RCC 7860 (cell line): ENCODE data around the gene UMODL1.
A peak's percentile ranks its signal among the peaks of the same experiment; 100 is the strongest.

Source experiments
- DNase-seq: peaks from one replicate; pipeline ENCODE4 v3.0.0-alpha.2; 2015; ENCODE audit warnings: low spot score
- FAIRE-seq: peaks from 2 replicates; lab custom pipeline; 2012; peaks lifted over from hg19 to GRCh38; lab: Jason Lieb, UNC

The UMODL1 gene

DNA sequence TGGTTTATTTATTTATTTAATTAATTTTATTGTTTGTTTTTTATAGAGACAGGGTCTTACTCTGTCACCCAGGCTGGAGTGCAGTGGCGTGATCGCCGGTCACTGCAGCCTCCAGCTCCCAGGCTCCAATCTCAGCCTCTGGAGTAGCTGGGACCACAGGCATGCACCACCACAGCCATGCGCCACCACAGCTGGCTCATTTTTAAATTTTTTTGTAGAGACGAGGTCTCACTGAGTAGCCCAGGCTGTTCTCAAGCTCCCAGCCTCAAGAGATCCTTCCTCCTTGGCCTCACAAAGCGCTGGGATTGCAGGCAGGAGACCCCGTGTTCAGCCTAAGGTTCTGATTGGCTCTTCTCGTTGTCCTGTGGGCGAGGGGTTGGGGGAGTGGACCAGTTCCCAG is 22.1 kb downstream of the UMODL1 start:
- no peak for FAIRE-seq
- no peak for DNase-seq

DNA sequence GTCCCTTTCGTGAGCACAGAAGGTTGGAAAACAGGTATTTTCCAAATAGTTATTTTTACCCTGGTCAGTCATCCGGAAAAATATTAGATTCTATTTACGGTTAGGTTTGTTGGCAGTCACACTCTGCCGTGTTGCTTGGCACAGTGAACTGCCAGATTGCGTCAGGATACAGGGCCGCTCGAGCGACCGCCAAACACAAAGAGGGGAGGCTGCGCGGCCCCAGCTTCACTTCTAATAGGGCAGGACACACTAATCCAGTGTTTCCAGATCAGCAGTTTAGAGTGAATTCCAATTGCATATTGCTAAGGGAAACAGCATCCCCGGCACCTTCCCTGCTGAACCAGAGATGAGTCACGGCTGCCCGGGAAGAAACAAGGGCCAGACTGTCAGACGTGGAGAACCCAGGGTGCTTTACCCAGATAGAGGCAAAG is 22.9 kb downstream of the UMODL1 start:
- FAIRE-seq (peak; percentile 96), DNase-seq (peak; percentile 99)

DNA sequence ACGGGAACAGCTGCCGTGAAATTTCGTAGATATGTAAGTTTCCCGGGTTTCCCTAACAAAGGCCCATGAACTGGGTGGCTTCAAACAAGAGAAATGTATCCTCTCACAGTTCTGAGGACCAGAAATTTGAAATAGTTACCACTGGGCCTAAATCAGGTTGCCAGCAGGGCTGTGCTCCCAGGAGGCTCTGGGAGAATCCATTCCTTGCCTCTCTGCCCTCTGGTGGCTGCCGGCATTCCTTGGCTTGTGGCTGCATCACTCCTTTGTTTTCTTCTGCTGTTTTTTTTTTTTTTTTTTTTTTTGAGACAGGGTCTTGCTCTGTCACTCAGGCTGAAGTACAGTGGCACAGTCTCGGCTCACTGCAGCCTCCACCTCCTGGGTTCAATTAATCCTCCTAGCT is 23.7 kb downstream of the UMODL1 start:
- no peak for FAIRE-seq
- DNase-seq = no peak

DNA sequence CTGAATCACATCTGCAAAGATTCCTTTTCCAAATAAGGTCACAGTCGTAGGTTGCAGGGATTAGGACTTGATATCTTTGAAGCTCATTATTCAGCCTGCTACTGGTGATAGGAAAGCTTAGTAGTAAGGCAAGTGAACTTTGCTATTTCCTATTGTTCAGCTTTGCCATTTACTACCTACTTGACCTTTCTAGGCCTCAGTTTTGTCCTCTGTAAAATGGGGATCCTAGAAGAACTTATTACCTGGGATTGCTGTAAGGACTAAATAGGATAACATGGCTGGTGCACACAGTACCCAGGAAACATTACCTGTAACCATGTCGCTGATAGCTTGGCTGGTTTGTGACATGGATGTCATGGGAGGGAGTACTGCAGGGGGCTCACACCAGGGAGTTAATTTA is 24.5 kb downstream of the UMODL1 start:
- FAIRE-seq (no peak), DNase-seq (no peak)

DNA sequence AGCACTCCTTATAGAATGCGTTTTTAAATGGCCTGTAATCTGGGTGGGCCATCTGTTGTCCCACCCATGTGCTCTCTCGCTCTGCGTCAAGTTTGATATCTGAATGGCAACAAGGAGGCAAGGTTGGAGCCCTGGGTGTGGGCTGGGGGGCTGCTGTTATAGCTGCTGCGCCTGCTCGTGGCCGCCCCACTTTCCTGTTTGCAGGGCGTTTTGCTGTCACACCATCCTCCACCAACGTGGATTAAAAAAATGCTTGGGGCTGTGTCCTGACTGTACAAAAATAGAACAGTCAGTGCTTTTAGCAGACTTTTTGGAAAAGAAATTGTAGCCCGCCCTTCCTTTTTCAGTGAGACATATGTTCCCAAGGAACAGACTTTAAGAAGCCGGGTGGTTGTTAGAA is 25.4 kb downstream of the UMODL1 start:
- FAIRE-seq = no peak
- DNase-seq = no peak

DNA sequence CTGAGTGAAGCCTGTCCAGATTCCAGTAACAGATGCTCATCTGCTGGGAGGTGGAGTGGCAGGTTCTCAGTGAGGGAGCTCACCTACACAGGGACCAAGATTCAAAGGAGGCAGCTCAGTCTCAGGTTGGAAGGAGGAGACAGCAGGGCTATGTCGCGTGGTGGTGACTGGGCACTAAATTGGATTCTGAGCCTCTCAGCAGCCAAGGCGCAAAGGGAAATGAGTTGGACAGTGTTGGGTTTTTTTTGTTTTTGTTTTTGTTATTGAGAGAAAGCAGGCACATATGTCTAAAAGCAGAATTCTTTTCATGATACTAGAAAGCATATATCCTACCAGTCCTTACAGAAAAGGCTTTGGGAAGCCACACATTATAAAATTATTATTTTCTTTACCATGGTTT is 26.2 kb downstream of the UMODL1 start:
- no peak for DNase-seq
- no peak for FAIRE-seq

DNA sequence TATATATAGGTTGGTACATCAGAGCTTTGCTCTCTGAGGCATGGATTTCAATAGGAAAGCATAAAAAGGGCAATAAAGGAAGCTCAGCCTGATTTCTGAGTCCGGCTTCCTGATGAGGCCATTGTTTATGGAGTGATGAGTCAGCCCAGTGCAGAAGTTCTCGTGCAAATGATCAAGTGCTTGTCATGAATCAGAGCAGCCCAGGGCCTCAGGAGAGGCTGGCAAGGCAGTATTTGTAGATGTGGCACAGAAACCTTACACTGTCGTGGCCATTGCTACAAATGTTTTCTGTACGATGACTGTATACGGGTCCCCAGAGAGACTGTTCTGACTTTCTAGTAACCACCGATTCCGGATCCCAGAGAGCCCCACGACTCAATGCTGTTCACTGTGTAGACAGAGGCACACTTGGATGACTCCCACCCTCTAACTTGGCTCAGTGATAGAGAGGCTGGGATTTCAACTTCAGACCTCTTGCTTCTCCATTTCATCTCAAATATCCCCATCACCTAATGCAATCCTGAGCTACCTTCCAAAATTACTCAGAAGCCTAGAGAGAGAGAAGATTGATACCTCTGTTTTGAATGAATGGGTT is 26.8 kb downstream of the UMODL1 start:
- peak; percentile 96 for DNase-seq
- peak; percentile 97 for FAIRE-seq

DNA sequence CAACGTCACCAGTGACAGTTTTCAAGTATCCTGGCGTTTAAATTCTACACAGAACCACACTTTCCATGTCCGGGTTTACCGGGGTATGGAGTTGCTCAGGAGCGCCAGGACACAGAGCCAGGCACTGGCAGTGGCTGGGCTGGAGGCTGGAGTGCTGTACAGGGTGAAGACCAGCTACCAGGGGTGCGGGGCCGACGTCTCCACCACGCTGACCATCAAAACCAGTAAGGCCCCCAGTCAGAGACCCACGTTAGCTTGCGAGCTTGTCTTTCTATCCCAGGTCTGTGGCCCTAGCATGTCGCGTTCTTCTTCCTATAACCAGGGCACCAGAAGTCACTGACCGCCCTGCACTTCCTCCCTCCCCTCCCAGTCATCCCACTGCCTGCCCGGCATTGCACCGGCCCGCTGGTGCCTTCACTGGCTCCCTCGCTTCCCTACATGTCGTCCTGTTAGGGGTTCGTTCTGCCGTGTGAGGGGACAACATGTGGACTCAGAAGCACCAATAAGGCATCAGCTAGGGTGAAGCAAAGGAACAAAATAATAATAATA is 27.9 kb downstream of the UMODL1 start:
- FAIRE-seq (no peak), DNase-seq (no peak)

DNA sequence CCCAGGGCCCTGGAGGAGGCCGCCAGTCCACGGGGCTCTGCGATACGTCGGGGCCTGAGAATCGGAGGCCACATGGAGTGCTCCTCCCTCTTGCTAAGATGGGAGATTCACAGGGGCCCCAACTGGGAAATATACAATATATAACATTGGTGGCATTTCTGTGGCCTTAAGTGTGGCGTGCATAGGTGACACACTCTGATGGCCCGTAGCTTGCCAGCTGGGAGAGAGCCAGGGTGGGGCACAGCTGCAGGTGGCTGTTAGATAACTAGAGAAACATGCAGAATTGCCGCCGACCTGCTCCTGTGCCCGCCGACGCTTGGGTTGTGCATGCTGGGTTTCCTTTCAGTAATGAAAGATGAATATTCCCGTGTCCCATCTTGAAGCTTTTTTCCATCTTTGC is 30.1 kb downstream of the UMODL1 start:
- FAIRE-seq (no peak), DNase-seq (no peak)

DNA sequence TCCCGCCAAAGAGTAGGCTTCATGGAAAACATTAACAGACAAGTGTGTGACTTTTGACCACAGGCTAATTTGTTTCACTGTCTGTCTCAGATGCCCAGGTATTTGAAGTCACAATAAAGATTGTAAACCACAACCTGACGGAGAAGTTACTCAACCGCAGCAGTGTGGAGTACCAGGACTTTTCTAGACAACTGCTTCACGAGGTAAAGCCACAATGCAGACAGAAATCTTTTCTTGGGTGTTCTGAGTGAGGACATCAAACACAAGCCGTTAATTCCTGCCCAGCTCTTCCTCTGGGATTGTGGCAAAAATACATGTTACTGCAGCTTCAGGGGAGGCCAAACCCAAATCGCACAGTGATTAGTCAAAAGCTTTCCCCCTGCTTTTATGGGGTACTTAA is 31.0 kb downstream of the UMODL1 start:
- FAIRE-seq (peak; percentile 99), DNase-seq (peak; percentile 91)

DNA sequence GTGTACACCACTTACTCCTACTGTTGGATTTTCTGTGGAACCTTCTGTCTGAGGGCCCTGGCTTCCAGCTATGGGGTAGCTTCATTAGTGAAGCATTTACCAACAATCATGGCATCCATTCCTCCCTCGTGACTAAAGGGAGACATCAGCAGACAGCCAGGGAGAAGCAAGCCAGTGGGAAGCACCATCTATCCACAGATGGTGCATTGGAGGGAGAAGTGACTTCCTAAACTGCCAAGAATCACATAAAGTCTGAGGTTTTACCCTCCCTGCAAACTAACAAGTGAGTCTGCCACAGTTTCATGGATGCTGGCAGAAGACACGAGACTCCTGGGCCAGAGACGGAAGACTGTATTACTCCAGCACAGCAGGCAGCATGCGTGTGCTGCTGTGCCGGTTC is 31.4 kb downstream of the UMODL1 start:
- FAIRE-seq (no peak), DNase-seq (no peak)

DNA sequence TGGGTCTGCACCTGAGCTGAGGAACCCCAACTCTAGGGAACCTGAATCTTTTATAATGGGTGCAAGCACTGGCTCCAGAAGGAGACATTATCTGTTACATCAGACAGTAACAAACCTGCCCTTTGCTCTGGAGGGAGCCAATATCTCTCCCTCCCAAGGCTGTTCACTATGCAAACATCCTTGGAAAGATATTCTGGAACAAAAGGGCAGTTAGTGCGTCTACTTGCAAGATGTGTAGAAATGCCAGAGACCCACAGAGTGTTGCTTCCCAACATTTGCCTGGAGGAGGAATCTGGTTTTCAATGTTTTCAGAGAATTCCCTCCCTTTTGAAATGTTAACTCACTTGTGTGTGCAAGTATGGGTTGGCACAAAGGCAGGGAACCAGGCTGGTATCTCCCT is 31.9 kb downstream of the UMODL1 start:
- FAIRE-seq = no peak
- DNase-seq = no peak

DNA sequence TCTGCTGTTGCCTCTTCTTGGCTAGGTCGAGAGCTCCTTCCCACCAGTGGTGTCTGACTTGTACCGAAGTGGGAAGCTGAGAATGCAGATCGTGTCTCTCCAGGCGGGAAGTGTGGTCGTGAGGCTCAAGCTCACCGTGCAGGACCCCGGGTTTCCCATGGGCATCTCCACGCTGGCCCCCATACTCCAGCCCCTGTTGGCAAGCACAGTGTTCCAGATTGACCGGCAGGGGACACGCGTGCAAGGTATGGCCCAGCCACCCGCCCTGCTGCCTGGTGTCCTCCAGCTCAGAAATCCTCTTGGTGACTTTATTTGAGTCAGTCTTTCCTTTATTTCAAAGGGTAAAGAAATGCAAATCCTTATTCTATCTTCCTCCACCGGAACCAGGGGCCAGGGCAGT is 32.7 kb downstream of the UMODL1 start:
- no peak for FAIRE-seq
- no peak for DNase-seq

DNA sequence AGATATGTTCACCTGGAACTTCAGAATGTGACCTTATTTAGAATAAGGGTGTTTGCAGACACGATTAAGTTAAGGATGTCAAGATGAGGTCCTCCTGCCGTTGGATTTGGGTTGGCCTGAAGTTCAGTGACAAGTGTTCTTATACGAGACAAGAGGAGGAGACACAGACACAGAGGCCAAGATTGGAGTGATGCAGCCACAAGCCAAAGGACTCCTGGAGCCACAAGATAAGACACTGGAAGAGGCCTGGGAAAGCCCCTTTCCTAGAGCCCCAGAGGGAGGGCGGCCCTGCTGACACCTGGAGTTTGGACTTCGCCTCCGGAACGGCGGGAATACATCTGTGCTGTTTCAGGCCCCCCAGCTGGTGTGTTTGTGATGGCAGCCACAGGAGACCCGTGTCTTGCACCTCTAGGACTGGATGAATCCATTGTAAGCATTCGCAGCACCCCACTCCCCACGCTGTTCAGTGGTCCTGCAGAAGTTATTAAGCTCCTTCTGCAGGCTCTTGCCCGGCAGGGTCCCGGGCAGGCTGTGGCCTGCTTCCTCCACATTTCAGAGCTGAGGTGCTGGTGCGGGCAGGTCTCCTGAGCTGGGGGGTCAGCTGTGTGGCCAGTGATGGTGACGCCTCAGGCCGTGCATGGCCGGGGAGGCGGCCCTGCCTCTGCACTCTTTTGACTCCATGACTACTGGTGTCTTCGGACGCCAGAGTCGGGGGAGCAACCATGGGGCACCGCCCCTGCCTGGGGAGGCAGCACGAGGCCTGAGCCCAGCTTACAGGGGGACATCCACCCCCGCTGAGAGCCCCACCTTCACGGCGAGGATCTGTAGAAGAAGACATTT is 34.6 kb downstream of the UMODL1 start:
- FAIRE-seq (no peak), DNase-seq (no peak)

DNA sequence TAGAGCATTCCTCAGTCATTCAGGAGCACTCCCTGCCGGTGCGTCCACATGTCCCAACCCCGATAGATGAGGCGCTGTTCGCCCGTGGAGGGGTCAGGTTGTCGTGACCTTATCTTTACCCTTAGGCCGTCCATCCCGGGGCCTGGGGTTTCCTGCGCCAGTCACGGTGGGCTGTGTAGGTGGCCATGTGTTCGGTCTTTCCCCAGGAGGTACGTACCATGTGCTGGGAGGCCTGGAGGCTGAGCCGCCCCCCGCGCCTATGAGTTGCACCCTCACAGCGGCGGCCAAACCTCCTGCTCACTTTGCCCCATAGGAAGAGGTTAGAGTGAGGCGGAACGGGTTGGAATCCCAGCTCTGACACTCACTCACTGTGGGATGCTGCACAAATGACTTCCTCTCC is 35.3 kb downstream of the UMODL1 start:
- DNase-seq (no peak), FAIRE-seq (no peak)

DNA sequence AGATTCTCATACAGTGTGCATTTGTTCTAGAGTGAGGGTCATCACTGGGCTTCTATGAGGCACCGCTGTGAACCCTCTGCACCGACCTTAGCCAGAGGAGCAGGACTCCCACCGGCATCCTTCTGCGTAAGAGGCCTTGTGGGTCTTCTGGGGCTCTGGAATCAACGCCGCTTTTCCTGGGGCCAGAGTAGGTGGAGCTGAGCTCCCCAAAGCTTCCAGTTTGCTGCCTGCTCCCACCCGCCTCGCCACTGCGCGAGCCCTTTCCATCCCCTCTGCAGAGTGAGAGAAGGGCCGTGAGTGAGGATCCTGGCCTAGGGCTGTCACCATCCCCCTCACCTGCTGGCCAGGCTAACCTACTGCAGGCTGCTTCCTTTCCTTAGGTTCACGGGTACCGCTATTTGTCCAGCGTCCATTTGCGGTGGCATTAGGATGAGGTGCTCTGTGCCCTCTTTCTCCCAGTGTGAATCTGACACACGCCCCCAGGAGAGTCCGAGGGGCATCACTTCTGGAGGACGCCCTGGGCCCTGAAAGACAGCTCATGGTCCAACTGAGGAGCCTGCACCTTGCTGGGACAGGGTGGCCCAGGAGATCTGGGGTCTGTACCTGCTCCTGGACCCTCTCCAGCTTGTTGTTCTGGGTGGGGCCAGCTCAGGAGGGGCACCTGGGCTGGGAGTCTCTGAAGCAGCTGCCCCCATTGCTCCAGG is 36.2 kb downstream of the UMODL1 start:
- FAIRE-seq (no peak), DNase-seq (no peak)

DNA sequence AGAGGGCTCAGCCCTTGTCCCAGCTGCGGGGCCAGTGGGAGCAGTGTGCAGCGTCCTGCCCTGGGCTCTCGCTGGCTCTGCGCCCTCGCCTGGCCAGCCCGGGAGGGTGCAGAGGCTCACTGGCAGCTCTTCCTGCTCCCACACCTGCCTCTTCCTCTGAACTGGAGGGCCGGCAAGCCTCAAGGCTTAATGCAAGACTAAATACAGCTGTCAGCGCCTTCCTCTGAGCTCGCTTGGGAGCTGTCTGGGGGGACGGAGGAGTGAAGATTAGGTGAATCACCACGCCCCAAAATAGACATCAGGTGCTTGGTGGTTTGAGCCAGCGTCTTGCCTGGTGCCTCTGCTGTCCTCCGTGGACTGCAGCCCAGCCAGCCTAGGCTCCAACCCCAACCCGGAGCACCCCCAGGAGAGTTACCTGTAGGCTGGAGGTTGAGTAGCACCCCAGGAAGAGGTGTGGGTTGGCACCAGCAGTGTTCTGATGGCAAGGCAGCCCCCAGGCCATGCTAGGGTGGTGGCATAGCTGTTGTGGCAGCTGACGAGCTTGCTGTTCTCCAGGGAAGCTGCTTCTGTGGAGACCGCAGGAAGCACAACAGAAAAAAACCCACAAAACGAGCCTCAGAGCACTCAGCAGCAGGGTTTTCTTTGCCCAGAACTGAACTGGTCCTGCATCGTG is 36.9 kb downstream of the UMODL1 start:
- DNase-seq = peak; percentile 52
- no peak for FAIRE-seq

DNA sequence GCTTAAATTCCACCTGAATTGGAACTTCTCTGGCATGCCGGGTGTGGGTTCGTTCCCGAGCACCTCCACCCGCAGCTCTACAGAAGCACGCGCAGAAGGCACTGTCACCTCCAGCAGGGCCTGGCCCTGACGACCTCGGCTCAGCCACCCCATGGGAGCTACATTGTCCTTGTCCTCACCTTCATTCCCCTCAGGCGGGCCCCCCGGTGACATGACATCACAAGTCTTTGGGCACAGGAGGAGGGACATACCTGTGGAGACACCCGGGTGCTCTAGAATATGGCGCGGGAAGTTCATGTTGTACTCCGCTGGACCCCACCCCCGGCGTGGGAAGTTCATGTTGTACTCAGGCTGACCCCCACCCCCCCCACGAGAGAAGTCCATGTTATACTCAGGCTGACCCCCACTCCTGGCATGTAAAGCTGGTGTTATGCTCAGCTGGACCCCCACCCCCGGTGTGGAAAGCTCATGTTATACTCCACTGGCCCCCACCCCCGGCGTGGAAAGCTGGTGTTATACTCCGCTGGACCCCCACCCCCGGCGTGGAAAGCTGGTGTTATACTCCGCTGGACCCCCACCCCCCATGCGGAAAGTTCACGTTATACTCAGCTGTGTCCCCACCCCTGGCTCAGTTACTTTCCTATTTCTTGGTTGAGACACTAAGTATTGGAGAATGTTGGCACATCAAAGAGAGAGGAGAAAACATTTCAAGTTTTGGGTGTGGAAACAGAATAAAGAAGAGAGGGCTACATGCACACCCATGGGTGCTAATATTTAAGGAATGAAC is 37.6 kb downstream of the UMODL1 start:
- FAIRE-seq (no peak), DNase-seq (no peak)

DNA sequence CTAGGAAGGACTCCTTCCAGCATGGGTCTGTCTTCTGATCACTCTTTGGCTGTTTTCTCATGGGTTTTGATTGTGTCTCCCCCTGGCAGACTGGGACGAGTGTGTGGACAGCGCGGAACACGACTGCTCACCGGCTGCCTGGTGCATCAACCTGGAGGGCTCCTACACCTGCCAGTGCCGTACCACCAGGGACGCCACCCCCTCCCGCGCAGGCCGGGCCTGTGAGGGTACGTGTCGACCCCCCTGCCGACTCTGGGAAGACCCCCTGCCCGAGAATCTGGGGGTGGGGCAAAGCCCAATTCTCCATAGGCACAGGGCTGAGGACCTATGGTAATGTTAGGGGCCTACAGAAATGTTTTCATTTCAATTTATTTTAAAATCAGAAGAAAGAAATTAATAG is 38.4 kb downstream of the UMODL1 start:
- DNase-seq (no peak), FAIRE-seq (no peak)

DNA sequence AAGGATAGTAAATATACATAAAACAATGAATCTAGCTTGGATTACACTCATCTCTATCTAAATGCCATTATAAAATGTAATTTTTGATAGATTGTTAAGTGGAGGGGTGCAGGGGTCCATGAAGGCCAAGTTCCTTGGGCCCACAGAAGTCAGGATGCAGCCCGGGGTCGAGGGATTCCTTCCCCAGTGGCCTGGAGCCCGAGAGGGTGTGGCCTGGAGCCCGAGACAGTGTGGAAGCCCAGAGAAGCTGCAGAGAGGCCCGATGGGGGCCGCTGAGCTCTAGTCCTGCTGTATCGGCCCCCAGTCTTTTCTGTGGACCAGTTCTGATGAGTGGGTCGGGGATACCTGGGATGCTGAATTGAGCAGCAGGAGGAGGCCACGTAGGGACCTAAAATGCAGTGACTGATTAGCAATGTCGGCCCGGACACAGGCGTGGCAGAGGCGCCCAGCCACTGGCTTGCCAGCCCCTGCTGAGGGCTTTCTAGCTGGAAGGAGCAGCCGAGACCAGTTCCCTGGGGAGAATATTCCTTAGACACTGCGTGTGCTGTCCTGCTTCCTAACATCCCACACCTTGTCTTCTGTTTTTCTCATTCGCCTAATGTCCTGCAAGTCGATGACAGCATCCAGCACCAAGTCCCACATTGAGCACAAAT is 38.9 kb downstream of the UMODL1 start:
- FAIRE-seq = no peak
- DNase-seq = no peak
